ENCODE data around the gene PARK7.
A peak's percentile ranks its signal among the peaks of the same experiment; 100 is the strongest.

The PARK7 gene

DNA sequence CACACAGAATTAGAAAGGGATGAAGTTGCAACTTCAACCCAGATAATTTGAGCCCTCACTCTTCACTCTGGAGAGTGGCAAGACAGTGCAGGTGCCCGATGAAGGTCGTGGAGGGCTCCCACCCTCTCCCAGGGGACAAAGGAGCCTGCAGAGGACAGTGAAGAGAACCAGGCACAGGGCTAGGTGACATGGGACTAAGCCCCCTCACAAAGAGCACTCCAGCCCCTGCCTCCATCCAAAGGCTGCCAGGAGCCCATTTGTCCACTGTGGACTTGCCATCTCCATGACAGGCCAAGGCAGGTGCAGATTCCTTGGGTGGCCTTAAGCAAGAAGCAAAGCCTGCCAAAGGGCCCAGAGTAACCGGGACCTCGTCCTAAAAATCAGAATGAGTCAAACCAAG is 49.5 kb downstream of the PARK7 start:
- peak; percentile 37 for DNase-seq

DNA sequence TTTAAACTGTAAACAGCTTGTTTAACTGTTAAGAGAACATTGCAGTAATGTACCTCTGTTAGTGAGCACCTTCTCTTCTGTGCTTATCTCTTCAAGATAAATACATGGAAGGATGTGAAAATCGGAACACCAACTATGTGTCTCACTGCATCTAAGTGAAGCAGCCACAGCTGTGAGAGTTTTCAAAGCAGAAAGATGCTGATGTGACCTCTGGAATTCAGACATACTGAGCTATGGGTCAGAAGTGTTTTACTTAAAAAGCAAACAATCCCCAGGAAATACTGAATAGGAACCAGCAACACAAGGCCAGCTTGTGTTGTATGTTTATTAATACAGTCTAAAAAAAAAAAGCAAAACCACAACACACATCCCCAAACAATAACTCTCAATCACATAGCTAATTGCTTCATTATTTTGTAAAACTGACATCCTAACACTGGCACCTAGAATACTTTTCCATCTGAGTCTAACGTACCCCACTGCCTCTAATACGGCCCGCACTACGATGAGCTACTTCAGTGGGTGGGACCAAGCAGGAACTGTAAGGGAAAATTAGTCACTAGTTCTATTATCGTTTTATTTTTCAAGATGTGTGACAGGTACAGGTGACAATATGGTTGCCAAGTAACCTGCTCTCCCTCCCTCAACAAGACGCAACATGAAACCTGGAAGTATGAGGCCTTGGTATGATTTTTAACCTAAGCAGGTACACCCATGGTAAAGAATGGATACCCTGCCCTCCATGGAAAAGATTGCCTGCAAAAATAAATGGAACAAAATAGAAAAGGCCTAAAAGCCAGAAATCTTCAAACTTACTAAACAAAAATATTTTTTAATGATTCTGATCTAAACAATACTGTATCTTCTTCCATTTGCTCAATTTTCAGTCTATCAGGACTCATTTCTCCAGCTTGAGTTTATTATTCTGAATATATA is 50.7 kb downstream of the PARK7 start:
- no peak for DNase-seq

DNA sequence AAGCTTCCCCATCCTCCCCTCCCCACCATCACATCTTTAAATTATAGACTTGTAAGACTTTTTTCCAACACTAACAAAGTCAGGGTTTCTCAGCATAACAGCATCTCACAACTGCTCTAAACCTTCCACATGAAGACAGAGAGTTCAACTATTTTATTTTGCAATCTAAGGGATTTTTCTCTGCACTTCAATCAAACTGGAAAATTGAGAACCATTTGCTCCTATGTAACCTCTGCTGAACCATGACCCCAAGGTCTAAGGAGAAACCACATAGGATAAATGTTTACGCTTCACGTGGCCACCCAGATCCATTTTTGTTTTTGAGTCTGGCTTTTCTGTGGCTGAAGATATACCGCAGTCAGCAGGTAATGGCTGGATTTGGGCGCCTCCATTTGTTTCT is 51.4 kb downstream of the PARK7 start:
- no peak for DNase-seq

DNA sequence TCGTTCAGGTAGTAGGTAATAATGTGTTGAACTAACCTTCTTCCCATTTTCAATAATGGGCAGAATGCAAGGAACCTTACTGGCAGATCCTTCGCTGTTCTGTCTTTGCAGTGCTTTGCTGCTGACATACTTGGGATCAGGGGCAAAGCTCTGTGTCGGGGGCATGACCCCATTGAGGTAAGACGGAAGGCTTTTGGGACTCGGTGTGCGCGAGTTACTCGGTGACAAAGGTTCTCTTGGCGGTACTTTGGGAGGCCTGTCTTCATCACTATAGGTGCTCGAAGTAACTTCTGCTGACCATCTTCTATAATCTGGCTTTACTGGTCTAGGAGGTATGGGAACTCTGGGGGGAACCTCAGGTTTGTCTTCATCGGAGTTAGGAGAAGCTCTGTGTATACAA is 51.9 kb downstream of the PARK7 start:
- DNase-seq: no peak

DNA sequence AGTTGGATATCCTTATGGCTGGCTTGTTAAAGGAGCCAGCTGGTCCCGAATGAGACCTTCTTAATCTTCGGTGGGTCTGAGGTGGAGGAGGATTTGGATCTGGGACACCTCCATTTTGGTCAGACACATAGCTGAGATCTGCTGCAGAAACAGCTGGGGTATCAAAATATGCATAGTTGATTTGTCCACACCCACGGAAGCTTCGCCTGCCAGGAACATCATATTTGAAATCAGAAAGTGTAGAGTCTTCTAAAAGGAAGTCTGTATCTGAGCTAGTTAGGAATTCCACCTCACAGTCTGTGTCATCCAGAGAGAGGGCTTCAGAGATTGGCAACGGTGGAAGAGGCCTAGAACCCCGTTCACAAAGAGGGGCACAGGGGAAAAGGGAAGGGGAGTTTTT is 52.3 kb downstream of the PARK7 start:
- DNase-seq: no peak

DNA sequence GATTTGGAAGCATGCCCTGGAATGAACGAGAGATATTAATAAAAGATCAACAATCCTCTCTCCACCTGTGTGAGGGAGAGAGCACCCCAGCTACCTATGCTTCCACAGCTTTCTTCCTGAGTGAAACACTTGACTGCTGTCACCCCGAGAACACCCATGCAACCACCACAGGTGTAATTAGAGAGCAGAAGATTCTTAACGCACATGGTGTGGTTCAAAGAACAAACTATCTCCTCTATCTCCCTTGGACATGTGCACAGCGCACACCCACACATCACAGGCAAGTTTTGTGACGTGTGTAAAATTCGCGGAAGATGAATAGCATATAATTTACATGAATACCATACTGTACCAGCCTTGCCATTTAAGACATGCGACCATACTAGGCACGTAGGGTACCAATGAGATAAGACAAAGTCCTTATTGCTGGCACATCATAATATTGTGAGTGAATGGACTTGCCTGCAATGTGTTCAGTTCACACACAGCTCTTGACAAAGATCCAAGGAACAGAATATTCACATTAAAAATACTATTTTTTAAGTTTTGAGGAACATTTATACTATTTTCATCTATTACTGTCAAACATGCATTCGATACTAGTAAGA is 53.0 kb downstream of the PARK7 start:
- no peak for DNase-seq

DNA sequence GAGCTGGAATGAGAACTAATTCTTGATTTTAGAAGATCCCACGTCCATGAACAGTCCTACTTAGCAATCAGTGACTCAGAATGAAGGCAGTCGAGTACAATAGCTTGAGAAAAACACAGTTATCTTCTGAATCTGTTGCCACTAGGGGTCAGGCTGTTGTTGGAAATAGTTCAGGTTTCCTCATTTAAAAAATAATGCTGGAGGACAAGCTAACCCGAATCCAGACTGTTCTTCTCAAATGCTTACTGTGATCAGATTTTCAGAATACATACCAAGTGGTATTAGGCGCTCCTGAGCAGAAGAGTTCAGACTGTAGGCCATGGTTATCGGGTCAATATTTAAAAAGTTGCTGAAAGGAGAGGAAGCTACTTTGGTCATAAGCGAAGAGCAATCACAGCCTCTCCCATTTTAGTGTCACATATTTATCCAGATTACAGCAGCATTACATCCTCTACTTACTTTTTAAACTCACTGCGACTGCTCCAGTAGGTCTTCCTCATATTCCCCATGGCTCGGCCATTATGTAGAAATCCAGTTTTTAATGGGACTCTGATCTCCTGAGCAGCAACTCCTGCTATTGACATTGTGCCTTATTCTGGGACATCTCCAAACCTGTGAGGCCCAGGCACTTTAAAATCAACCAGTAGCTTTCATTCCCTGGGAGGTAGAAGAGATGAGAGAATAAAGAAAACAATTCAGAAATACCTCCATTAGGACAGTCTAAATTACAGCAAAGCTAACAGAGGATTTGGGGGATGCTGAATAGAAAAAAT is 53.7 kb downstream of the PARK7 start:
- peak; percentile 51 for DNase-seq

DNA sequence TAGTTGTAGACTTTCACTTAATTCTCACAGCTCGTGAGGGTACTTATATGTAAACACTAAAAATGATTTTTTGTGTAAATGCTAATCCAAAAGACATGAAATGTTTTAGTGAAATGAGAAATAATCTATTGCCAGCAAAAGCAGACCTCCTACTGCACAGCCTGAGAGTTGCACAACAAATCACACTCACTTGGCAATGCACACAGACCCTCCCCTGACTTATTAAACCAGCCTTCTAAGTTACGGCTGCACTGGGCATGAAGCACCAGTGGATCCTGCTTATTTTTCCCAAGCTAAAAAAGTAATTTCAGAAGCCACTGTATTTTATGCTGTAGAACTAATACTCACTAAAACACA is 54.3 kb downstream of the PARK7 start:
- no peak for DNase-seq

DNA sequence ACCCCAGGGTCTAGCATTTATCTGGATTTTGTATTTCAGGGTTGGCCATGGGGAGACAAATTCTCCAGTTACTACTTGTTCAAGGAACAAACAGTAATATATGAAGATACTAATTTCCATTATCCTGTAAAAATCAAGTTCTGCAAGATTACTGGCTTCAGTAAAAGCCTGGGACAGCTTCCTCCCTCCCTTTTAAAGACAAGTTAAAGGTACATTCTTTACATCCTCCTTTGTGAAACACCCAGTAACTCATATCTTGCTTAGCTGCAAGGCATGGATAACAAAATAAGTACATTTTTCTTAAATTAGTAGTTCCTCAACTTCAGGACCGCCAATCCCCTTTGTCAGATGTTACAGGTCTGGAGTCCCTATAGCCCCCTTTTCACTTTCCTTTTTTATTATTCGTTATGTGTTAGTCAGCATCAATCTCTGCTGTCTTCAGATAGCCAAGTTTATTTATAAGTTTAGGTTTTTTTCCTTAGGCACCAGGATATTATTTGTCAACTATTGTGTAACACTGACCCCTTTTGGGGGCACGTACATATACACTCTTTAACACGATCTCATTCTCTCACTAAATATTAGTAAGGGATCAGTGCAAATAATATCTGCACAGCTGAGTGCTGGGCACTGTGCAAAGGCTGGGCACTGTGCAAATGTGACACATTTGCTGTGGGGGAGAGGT is 54.8 kb downstream of the PARK7 start:
- no peak for DNase-seq

DNA sequence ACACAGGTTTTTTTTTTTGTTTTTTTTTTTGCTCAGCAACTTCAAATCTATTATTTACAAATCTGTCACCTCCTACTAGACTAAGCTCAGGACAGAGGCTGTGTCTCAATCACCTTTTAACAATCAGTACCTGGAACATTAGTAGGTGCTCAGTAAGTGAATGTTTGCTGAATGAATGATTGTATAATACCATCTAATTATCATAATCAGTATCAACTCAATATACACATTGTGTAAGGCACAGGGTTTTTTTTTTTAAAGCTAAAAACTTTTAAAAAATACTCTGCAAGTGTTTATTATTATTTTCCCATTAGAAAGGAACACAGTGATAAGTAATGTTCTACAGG is 55.4 kb downstream of the PARK7 start:
- no peak for DNase-seq

DNA sequence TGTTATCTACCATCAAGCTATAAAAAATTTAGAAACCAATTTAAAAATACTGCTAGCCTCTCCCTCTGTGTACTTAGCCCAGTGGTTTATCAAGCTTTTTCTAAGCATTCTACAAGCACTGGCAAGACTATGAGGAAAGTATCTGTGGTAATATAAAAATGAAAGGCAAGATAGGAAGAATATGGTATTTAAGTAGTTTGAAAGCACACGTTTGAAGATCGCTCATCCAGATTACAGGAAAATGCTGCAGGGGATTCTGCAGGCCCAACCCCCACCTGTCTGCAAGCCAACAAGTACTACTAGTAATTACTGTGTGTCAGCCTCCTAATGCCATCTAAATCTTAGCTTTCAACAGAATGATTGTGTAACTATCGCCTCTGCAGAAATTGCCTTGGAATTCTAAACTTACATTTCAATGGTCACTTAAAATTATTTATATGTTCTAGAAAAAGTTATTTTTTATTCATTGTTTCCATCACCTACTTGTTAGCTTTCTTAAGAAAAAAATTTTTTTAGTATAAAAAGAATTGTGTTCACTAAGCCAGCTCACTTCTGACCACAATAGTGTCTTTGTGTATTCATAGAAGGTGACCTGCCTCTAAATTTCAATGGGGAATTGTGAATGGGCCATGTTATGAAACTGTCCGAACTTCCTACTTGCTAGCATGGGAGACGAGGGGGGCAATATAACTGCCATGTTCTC is 56.1 kb downstream of the PARK7 start:
- no peak for DNase-seq

DNA sequence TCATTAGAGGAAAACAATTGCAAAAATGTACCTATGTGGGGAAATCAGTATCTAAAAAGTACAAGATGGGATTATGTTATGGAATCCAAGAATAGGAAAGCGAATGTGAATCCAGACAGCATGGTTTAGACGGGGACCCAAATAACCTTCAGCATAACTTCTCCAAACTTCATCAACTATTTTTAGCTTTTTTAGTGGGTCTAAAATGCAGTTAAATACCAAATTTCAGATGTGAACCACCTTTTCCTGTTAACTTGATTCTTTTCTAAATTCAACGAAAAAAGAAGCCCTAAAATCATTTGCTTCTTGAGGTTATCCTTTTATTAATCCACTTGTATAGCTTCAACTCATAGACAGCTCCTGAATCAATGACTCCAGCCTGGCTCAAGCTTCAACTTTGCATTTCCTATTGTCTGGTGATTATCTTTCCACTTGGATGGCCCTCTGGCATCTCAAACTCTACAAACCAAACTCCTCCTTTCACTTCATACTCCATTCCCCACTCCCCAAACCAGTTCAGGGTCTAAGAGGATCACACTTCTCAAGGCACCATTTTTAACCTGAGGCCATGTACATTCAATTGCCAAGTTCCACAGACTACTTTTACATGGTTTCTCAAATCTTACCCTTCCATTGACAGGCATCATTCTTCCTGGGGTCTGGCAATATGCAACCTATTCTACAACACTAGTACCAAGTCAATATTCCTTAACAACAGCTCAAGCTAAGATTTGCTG is 57.1 kb downstream of the PARK7 start:
- DNase-seq: no peak

DNA sequence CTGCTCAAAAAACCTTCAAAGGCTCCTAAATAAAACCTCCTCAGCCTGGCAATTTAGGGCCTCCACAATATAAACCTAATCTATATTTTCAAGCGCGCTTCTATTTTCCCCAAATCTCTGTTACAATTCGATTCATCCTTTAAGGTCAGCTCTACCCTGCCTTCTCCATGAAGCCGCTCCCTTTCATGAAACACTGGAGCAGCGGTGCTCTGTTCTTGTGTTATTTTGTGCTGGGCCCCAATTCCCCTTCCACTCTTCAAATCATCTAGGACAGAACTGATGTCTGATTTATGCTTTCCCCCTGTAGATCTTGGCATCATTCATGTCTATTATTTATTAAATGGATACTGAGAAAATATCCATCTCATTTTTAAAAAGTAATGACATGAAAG is 57.7 kb downstream of the PARK7 start:
- no peak for DNase-seq

DNA sequence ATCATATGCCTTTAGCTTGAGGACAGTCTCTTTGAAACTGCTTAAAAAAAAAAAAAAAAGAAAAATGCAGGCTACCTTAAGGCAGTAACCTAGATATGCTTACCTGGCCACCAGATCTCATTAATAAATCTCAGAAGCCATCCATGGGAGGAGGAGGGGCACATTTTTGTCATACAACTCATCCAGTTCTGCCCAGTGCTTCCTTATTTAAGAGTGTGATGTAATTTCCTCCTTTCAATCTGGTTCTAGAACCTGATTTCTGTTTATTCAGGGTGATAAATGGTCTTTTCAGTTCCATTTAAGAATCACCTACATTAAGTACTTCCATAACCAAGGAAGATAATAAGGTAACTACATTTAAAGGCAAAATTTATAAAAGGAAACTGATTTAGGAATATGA is 58.5 kb downstream of the PARK7 start:
- DNase-seq: no peak

DNA sequence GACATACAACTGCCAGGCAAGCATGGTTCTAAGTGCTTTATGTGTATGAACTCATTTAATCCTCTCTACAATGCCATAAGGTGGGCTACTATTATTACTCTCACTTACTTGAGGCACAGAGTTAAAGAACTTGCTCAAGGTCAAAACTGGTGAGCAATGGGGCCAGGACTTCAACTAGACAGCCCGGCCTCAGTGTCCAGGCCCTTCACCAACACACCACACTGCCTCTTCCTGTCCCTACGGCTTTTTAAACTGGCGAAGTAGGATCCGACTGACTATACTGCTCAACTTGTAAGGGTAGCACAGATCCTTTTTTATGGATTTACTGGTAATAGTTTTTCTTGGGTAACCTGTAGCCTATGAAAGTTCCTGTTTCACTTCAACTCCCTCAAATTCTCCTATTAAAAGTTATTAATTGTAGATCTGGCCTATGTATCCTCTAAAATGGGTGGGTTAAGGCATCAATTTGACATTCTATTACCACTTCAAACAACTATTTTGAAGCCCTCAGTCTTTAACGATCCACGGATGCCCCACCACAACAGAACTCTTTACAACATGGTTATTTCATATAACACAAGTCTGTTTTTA is 60.3 kb downstream of the PARK7 start:
- no peak for DNase-seq

DNA sequence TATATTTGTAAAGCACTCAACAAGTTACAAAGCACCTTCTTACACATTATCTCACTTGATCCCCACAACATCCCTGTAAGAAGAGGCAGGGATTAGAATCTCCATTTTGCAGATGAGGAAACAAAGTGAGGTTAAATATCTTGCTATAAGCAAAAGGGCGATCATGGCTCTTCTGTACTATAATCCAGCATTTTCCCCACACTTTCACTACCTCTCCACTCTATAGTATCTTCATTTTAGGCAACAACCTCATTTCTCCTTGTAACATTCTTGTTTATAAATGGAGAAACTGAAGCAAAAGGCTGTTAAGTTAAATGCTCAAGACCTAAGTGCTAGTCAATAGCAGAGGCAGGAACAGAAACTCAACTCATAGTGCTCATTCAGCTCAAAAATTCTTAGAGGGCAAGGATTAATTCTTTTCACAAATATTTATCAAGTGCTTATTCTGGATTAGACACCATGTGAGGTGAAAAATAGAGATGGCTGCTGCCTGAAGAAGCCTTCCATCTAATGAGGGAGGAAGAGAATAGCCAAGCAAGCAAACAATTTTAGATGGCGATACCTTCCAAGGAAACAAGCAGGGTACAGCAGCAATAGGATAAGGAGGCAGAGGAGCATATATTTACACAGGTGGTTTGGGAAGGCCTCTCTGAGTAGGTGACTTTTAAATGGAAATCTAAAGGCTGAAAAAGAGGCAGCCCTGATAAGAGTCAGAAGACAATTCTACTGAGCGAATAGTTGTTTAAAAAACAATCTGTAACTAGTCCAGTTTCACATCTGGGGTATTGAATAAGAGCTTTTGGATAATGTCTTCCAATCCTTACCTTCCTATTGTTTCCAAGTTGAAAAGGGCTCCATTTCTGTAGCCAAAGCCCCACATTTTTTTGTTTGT is 61.1 kb downstream of the PARK7 start:
- DNase-seq: no peak

DNA sequence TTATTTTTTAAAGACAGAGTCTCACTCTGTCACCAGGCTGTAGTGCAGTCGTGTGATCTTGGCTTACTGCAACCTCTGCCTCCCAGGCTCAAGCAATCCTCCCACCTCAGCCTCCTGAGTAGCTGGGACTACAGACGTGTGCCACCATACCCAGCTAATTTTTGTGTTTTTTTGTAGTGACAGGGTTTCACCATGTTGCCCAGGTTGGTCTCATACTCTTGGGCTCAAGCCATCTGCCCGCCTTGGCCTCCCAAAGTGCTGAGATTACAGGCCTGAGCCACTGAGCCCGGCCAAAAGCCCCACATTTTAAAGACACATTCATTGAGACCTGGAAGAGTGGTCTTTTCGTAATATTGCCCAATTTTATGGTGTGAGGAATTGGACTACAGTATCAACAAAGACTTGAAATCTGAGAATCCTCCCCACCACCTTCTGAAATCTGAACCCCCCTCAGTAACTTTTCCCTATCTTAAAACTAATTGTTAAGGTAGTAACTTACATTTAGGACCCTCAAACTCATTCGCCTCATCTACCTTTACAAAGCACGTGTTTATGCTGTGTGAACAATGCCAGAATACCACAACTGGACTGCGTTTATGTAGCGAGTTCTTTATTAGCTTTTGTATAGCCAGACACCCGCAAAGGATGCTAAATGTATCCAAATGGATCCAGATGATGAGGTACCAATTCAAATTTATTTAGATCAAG is 61.9 kb downstream of the PARK7 start:
- no peak for DNase-seq

DNA sequence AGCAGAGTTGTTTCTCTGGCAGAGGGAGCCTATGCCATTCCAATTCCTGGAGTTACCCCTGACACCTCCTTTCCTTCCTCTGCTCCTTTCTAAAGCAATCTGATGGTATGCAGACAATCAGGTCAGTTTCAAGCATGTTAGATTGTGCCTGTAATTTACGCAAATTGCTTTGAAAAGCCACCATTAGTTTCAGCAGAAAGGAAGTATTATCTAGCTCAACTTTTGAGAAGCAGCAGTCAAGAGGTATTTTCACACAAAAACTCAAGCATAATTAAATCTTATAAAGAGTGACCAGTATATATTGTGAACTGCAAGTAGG is 62.4 kb downstream of the PARK7 start:
- DNase-seq: no peak

DNA sequence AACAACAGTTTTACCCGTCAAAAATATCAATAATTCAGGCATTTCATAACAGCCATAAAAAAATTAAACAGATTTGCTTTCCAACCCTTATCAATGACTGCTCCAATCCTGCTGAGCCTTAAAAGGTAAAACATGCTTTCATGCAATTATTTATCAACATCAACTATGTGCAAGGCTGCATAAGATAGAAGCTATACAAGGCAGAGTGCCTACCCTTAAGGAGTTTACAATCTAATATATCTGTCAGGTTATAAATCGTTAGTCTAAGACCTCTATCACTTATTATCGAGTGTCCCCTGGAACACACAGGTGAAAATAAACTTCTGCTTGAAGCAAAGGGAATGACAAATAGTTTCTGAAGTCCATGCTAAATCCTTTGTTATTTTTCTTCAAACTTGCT is 62.8 kb downstream of the PARK7 start:
- DNase-seq: no peak

DNA sequence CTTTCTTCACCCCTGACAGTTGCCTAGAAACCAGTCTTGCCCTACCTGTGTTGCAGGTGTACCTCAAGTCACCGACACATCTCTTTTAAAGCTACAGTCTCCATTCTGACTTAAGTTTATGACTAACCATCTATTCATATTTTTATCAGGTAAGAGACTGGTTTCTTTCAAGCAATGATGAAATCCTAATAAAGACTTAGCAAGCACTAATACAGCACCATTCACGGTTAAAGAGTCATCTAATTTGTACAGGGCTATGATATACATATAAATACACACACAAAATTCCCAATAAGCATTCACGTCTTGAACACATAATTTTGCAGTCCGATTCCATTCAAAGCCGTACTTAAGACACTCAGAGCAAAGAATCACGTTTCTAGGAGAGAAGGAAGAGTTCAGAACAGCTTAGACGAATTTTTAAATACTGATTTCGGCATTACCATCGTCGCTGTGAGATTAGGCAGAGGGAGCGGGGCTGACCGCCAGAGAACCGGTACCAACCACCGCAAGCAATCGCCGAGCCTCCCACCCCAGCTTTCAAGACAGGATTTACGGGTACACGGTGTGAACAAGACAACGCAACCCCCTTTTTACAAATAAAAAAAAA is 63.7 kb downstream of the PARK7 start:
- DNase-seq: peak; percentile 30
